ENCODE results near the gene NEDD4L.
A peak's percentile ranks its signal among the peaks of the same experiment; 100 is the strongest.

- no peak for TF ChIP-seq PATZ1 (CRISPR knock-in tag; IDR thresholded peaks at IDR 0.05; ENCODE audit: borderline replicate concordance)
- TF ChIP-seq ZFP30 (CRISPR knock-in tag; IDR thresholded peaks at IDR 0.05): no peak
- TF ChIP-seq, protein P1, sequence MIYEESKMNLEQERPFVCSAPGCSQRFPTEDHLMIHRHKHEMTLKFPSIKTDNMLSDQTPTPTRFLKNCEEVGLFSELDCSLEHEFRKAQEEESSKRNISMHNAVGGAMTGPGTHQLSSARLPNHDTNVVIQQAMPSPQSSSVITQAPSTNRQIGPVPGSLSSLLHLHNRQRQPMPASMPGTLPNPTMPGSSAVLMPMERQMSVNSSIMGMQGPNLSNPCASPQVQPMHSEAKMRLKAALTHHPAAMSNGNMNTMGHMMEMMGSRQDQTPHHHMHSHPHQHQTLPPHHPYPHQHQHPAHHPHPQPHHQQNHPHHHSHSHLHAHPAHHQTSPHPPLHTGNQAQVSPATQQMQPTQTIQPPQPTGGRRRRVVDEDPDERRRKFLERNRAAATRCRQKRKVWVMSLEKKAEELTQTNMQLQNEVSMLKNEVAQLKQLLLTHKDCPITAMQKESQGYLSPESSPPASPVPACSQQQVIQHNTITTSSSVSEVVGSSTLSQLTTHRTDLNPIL (CRISPR knock-in tag; IDR thresholded peaks at IDR 0.05; ENCODE audit: low read depth): peak; percentile 81
- TF ChIP-seq ZNF70 (CRISPR knock-in tag; IDR thresholded peaks at IDR 0.05): no peak
- no peak for TF ChIP-seq TCF4 (CRISPR knock-in tag; IDR thresholded peaks at IDR 0.05; ENCODE audit: borderline replicate concordance)
- no peak for TF ChIP-seq RARB (CRISPR knock-in tag; IDR thresholded peaks at IDR 0.05)
- no peak for TF ChIP-seq BACH2 (CRISPR knock-in tag; IDR thresholded peaks at IDR 0.05; ENCODE audit: borderline replicate concordance)
- peak; percentile 32 for TF ChIP-seq ISL1 (CRISPR knock-in tag; IDR thresholded peaks at IDR 0.05)
- no peak for TF ChIP-seq CSDC2 (CRISPR knock-in tag; IDR thresholded peaks at IDR 0.05)
- TF ChIP-seq POU6F1 (CRISPR knock-in tag; IDR thresholded peaks at IDR 0.05; ENCODE audit: borderline replicate concordance, low read depth): no peak
Measured at GRCh38 chr18:58239879-58240278, 195.9 kb downstream of the NEDD4L start.
